ENCODE results near the gene LMLN.
"Not testable (repeated sequence)": the region's sequence is repeated elsewhere in the genome, so short reads cannot be mapped to it uniquely, and the experiment has no call there.

Gene LMLN

DNA sequence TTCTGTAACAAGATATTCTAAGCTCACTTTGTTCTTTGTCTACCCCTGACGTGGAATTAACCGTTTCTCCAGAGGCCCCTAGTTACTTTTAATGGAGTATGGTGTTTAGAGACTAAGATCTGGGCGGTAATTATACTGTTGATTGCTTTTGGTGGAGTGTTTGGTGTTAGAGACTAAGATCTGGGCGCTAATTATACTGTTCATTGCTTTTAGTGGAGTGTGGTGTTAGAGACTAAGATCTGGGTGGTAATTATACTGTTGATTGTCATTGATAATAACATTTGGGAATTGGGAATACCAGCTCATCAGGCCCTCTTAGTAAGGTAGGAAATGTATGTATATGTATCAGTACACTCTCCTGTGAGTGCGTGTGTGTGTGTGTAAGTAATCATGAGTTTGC lies 66.6 kb downstream of the LMLN start:
- no peak for DNase-seq

DNA sequence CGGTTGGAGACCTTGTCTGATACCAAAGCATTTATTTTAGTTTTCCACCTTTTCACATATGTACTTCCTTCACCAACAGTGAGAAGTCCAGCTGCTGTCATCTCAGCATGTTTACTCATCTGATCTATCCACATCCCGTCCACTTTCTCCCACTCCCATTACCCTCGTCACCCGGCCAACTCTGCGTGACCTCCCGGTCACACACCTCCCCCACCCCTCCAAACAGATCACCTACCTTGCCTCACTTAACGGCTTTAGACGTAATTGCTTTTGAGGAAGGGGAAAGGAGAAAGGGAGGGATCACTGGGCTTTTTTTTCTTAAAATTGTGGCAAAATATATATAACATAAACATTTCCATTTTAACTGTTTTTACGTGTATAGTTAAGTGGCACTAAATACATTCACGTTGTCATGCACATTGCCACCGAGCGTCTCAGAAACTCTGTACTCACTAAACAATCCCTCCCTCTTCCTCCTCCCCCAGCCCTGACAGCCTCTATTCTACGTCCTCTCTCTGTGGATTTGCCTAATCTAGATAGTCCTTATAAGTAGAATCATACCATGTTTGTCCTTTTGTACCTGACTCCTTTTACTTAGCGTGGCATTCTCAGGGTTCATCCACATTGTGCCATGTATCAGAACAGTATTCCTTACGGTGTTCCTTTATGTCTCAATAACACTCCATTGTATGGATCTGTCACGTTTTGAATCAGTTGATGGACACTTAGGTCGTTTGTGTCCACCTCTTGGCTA lies 67.2 kb downstream of the LMLN start:
- no peak for DNase-seq

DNA sequence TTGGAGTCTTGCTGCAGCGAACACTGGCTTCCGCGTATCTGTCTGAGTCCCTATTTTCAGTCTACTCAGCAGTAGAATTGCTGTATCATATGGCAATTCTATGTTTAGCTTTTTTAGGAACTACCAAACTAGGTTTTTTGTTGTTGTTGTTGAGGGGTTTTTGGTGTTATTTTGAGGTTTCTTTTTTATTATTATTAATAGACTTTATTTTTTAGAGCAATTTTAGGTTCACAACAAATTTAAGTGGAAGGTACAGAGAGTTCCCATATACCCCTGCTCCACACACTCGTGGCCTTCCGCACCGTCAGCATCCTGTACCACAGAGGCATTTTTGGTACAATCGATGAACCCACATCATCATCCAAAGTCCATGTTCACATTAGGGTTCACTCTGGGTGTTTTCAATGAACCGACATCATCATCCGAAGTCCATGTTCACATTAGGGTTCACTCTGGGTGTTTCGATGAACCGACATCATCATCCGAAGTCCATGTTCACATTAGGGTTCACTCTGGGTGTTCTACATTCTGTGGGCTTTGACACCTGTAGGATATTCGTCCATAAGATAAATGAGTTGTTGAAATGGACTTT lies 67.9 kb downstream of the LMLN start:
- no peak for DNase-seq

DNA sequence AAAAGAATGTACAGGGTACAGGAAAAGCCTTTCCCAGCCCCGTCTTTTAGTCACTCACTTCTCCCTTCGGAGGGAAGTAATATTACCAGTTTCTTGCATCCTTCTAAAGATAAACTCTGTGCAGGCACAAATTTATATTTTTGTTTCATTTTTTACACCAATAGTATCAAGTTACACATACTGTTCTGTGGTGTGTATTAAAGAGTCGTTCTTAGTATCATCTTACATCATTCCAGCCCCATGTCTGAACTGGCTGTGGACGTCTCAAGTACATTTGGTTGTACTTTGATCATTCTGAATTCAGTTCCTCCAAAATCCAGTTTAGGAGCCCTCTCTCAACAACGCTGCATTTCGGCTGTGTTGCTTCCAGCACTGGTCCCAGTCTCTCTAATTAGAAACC lies 68.7 kb downstream of the LMLN start:
- DNase-seq = no peak

DNA sequence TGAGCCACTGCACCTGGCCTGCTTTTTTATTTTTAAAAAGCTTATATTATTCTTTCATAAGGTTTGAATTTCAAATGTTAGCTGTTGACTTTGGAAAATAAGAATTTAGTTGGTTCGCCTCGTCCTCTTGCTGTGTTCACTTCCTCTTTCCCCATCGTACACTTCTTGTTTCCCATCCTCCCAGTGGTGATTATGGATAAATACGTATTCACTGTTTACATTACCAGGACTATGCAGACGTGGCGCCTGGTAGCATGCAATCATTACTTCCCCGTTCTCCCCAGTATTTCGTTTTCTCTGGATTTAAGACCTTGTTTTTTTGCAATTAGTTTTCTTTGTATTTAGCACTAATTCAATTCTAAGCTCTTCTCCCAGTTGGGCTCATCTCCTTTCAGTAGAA lies 70.1 kb downstream of the LMLN start:
- DNase-seq = no peak

DNA sequence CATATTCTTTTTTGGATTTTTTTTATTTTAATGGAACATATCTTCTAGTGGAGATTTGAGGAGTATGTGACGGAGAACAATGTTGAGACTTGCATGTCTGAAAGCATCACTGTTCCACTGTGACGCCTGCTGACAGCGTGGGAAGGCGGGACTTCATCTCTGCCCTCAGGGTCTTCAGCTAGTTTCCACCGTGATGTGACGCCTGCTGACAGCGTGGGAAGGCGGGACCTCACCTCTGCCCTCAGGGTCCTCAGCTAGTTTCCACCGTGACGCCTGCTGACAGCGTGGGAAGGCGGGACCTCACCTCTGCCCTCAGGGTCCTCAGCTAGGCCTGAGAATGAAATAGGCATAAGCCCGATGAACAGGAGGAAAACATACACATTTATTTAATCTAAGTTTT lies 70.7 kb downstream of the LMLN start:
- no peak for DNase-seq

DNA sequence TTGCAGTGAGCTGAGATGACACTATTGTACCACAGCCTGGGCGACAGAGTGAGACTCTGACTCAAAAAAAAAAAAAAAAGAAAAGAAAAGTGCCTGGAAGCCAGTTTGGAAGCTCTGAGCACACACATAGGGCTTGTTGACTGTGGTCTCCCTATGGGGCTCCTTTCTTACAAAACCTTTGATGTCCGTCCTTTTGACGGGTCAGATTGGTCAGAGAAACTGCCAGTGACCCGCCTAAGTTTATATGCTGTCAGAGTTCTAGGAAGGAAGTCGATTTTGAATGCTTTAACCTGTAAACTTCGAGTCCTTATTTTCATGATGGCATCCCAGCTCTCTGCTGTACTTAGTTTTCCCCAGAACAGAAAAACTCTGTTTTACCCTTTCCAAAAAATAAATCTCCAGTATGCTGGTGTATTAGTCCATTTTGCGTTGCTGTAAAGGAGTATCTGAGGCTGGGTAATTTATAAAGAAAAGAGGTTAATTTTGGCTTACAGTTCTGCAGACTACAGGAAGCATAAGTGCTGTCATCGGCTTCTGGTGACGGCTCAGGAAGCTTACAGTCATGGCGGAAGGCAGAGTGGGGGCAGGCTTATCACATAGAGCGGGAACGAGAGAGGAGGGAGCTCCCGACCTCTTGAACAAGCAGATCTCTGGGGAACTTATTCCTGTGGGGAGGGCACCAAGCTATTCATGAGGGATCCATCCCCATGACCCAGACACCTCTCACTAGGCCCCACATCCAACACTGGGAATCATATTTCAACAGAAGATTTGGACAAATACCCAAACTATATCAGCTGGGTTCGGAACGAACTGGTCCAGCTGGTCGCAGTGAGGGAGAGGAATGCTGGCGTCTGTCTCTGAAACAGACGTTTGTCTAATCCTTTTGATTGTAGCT lies 72.3 kb downstream of the LMLN start:
- no peak for DNase-seq

DNA sequence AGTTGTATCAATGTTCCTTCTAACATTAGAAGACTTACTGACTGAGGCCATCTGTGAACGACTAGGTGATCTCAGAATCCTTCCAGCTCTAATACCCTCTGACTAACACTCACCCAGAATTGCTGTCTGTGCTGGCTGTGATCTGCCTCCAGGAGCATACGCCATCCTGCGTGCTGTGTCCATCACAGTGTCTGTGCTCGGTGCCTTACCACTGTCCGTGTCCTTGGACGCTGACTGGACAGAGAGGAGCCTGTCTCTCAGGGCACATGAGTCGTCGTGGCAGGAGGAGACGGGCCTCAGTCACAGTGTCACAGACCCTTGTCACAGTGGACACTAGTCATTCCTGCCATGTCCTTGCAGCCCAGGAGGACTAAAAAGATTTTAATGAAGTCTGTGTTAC lies 83.1 kb downstream of the LMLN start:
- DNase-seq = no peak

DNA sequence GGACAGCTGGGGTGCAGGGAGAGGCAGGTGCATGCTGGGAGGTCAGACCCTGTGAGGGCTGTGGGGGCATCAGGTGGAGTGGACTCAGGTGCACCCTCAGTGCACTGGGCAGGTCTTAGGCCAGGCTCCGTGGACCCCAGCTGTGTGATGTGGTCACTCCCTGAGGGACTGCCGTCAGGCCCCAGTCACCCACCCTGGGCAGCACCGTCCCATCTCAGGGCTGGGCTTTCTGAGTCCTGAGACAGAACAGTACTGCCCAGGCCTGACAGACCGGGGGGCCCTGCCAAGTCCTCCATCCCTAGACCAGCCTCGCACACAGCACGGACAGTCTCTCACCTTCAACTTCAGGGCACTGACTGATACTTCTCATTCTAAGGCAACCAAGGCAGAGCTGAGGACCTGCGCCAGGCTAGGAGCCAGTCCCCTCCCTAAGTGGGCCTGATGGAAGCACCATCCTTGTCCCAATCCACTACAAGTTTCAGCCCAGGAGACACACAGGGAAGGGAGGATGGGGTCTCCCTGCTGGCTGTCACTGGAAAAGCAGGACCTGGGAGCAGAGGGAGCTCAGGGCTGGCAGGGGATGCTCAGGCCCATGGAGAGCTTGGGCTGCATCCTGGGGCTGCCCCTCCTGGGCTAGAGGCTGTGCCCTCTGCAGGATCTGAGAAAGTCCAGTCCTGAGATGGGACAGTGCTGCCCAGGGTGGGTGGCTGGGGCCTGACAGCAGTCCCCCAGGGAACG lies 86.3 kb downstream of the LMLN start:
- no peak for DNase-seq

DNA sequence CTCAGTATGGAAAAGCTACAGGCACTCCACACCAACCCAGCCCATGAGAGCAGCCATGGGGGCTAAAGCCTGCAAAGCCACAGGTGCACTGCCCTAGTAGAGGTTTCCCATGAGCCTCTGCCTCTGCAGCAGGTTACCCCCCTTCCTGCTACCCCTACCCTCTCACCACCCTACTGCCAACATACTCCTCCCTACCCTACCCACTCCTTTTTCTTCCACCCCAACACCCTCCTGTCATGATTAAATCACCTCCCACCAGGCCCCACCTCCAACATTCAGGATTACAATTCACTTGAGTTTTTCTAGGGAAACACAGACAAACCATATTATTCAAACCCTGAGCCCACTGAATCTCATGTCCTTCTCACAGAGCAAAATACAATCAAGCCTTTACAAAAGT lies 88.4 kb downstream of the LMLN start:
- no peak for DNase-seq

DNA sequence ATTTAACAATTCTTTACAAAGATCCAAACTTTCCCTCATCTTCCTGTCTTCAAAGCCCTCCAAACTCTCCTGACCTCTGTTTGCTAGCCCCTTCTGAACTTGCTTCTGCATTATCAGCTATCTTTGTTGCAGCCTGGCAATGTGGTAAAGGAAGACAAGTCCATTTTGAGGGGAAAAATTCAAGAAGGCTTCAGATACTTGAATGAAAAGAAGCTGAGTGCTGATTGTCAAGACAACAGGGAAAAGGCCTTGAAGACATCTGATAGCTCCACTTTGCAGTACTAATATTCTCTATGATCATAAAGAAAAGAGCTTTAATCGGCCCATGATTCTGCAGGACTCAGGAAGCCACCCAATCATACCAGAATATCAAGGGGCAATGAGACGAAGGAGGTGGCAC lies 91.8 kb downstream of the LMLN start:
- DNase-seq = no peak

DNA sequence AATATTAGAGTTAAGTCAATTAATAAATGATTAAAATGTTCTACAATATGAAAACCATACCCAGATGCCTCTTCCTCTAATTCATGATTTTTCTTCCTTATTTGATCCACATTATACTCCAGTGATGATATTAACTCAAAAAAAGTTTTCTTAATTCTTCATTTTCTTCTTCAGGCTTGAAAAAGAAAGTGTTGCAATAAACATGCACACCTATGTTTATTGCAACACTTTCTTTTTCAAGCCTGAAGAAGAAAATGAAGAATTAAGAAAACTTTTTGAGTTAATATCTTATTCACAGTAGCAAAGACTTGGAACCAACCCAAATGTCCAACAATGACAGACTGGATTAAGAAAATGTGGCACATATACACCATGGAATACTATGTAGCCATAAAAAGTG lies 93.4 kb downstream of the LMLN start:
- not testable (repeated sequence) for DNase-seq

DNA sequence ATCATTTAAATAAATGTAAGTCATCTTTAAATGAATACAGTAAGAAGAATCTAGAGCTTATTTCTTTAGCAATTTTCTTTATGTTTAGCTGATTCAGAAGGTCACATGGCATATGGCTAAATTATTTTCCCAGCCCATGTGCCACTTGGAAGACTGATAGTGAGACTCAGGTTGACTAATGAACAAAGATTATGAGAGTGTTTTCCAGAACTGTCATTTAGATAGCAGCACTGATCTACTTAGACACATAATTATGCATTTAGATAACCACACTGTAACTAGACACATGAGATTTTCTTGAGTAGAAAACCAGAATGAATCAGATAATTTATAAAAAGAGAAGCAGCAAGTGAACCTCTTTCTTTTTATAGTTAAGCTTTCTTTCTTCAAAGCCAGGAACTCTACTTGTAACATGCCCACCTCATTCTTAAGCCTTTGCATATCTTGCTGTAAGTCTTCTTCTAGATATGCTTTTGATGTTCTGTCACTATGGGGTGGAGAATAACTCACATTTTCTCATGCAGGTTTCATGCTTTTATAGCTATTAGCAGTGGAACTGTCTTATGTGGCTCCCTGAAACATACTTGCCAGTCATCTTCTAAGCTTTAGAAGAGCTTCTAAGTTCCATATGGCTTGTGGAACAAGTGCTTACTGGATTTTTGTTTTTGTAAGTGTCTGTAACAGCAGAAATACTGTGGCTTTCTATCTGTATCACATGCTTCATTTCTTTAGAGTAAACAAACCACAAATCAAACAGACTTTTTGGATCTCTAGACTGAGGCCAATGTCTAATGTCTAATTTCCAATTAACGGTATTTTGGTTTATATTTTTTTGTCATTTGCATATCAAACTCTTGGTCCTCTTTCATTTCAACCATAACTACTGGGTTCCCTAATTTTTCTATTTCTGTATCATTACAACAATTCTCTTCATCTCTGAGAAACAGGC lies 101.4 kb downstream of the LMLN start:
- no peak for DNase-seq

DNA sequence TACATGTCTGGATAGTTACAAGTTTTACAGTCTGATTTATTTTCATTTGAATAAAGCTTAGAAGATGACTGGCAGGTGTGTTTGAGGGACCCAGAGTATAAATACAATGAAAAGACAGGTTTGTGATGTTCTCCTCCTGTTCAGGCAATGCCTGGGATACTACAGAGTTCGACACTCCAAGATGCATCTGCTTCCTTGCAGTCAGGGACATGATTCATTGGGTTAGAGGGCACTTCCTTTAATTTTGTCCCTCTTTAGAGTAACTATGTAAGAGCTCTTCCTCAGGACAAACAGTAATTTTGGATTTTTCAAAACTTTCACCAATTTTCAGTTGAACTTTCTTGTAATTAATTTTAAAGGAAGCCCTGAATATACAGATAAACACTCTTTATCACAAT lies 102.0 kb downstream of the LMLN start:
- DNase-seq = no peak

DNA sequence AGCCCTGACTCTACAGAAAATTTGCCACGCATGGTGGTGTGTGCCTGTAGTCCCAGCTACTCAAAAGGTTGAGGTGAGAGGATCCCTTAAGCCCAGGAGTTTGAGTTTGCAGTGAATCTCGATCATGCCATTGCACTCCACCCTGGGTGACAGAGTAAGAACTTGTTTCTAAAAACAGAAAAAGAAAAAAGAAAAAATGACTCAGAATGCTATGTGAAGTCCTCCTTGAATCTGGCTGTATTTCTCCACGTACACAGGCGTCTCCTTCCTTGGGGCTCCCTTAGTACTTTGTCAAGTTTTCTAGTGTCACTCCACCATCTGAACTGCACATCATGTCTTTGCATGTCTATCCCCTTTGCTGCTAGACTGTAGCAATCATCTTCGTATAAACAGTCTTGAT lies 104.4 kb downstream of the LMLN start:
- no peak for DNase-seq

DNA sequence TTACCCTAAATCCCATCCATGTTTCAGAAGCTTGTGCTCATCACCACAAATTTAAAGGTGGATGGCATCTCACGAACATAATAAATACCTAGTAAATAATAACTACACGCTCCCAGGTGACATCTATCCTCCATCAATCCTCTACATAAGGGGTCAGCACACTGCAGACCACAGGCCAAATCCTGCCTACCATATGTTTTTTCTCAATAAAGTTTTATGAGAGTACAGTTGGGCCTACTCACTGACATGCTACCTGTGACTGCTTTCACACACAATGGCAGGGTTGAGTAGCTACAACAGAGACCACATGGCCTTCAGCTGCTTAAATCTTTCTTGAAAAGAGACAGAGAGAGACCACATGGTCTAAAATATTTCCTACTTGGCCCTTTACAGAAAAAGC lies 105.9 kb downstream of the LMLN start:
- DNase-seq = no peak

DNA sequence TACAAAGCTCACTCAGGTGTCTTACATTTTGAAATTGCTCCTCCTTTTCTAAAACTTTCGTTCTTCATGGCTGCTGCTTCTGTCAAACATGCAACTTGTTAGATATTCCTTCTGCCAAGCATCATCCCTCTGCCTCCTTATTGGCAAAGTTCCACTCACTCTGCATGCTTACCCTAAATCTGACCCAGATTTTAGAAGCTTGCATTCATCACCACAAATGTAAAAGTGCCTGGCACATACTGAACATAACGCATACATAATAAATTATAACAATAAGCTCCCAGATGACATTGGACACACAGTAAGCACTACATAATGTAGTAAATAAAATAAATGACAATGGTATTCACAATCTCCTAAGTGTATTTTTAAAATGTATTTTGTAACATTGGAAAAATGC lies 107.4 kb downstream of the LMLN start:
- no peak for DNase-seq

DNA sequence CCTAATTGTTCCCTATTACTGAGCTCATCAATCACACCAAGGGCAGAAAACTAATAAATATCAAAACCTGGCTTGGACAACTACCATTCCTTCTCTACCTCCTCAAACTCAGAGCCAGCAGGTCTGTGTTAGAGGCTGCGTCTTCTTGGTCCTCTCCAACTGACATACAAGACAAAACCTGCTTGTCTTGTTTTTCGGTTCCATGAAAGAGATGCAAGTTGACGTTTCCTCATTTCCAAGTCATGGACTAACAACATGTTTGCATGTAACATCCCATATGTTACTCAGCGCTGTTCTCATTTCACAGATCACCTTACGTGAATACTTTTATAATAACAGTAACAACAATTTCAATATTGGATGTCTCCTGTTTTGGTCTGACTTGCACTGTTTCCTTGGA lies 110.9 kb downstream of the LMLN start:
- DNase-seq = no peak

DNA sequence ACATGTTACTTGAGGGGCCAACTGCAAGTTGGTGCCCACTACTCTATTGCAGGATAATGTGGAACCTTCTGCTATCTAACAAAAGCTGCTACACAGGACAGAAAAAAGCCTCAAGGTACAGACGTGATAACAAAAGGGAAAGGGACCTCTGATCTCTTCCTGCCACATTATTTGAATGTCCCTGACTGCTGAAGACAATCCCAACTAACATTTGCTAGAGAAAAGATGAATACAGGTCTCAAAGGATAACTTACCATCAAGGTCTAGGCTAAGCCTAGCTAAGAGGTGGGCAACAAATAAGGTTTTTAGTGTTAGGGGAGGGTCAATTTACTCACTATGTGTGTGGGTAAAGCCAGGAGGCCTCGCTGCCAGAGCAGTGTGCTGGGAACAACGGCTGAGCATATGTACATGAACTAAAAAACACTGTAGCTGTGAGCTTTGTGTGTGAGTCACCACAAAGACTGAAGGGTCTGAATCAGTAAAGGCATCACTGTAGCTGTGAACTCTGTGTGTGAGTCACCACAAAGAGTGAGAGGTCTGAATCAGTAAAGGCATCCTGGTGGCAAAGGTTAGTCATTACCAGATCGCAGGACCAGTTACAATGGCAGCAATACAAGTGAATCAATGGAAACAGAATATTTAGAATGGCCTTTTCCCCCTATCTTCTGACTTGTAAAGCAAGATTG lies 111.7 kb downstream of the LMLN start:
- DNase-seq = no peak

DNA sequence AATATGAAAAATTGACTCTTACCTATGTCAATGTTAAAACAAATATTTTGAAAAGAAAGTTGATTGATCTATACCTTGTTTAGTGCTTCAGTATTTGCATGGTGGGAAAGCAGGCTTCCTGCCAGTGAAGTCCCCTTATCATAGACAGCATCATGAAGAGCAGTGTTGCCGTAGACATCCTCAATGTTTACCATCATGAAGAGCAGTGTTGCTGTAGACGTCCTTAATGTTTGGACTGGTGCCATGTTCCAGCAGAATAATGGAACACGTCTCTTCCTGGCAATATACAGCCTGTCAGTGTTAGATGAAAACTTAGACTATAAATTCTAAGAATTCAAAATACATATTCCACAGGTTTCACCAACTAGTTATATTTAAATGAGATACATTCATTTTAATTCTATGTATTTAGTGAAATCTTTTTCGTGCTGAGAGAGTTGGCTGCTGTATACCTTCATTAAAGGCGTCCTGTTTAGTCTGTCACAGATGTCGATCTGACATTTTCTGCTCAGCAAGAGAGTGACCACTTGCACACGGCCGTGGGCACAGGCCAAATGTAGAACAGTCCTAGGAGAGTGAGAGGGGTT lies 116.8 kb downstream of the LMLN start:
- DNase-seq = no peak
